HEK293 (cell line): ENCODE results near the gene PLIN5.

Experiments
- KLF7 ChIP-seq: fragments of 450-650 bp; formaldehyde crosslinking; IDR thresholded peaks from 2 replicates; pipeline ENCODE4 v1.5.1; 2016; ENCODE audit warnings: missing biosample characterization, missing genetic modification characterization, borderline replicate concordance
- KLF8 ChIP-seq: fragments of 450-650 bp; formaldehyde crosslinking; IDR thresholded peaks from 2 replicates; pipeline ENCODE4 v1.5.1; 2016; ENCODE audit warnings: missing biosample characterization, missing genetic modification characterization
- PRDM2 ChIP-seq: fragments of 450-650 bp; formaldehyde crosslinking; IDR thresholded peaks from 2 replicates; pipeline ENCODE4 v1.5.1; 2016; ENCODE audit warnings: missing biosample characterization, missing genetic modification characterization, borderline replicate concordance
- SCRT2 ChIP-seq: fragments of 450-650 bp; formaldehyde crosslinking; IDR thresholded peaks from 2 replicates; pipeline ENCODE4 v1.5.1; 2016; ENCODE audit warnings: missing biosample characterization, missing genetic modification characterization
- SP2 ChIP-seq: fragments of 450-650 bp; formaldehyde crosslinking; IDR thresholded peaks from 2 replicates; pipeline ENCODE4 v1.5.1; 2016; ENCODE audit warnings: missing biosample characterization, missing genetic modification characterization
- SP3 ChIP-seq: fragments of 450-650 bp; formaldehyde crosslinking; IDR thresholded peaks from 2 replicates; pipeline ENCODE4 v1.5.1; 2016; ENCODE audit warnings: missing biosample characterization, missing genetic modification characterization
- ZBTB7A ChIP-seq: fragments of 450-650 bp; formaldehyde crosslinking; IDR thresholded peaks from 2 replicates; pipeline ENCODE4 v1.5.1; 2016; ENCODE audit warnings: low read depth, missing biosample characterization, missing genetic modification characterization
- ZNF221 ChIP-seq: fragments of 450-650 bp; formaldehyde crosslinking; IDR thresholded peaks from 2 replicates; pipeline ENCODE4 v1.5.1; 2017; ENCODE audit warnings: missing biosample characterization, missing genetic modification characterization, borderline replicate concordance
- ZNF24 ChIP-seq: fragments of 450-650 bp; formaldehyde crosslinking; IDR thresholded peaks from 2 replicates; pipeline ENCODE4 v1.5.1; 2016; ENCODE audit warnings: missing biosample characterization, missing genetic modification characterization
- ZNF350 ChIP-seq: fragments of 450-650 bp; formaldehyde crosslinking; IDR thresholded peaks from 2 replicates; pipeline ENCODE4 v1.5.0; 2017; ENCODE audit warnings: missing biosample characterization, mild to moderate bottlenecking, missing genetic modification characterization
- ZNF426 ChIP-seq: fragments of 450-650 bp; formaldehyde crosslinking; IDR thresholded peaks from 2 replicates; pipeline ENCODE4 v1.5.1; 2017; ENCODE audit warnings: missing biosample characterization, missing genetic modification characterization, mild to moderate bottlenecking, inconsistent platforms, moderate library complexity
- ZNF433 ChIP-seq: fragments of 450-650 bp; formaldehyde crosslinking; IDR thresholded peaks from 2 replicates; pipeline ENCODE4 v1.5.1; 2016; ENCODE audit warnings: missing biosample characterization, missing genetic modification characterization, low read depth
- ZNF48 ChIP-seq: fragments of 450-650 bp; formaldehyde crosslinking; IDR thresholded peaks from 2 replicates; pipeline ENCODE4 v1.5.1; 2016; ENCODE audit warnings: missing biosample characterization, missing genetic modification characterization
- ZNF518A ChIP-seq: fragments of 450-650 bp; formaldehyde crosslinking; conservative IDR thresholded peaks from 2 replicates; pipeline ENCODE4 v1.5.1; 2016; ENCODE audit warnings: low read depth, missing biosample characterization, missing genetic modification characterization
- ZNF585B ChIP-seq: fragments of 450-650 bp; formaldehyde crosslinking; IDR thresholded peaks from 2 replicates; pipeline ENCODE4 v1.5.1; 2016; ENCODE audit warnings: missing biosample characterization, missing genetic modification characterization
- ZNF621 ChIP-seq: fragments of 450-650 bp; formaldehyde crosslinking; IDR thresholded peaks from 2 replicates; pipeline ENCODE4 v1.5.1; 2017; ENCODE audit warnings: missing biosample characterization, missing genetic modification characterization
- ZNF701 ChIP-seq: fragments of 450-650 bp; formaldehyde crosslinking; IDR thresholded peaks from 2 replicates; pipeline ENCODE4 v1.5.1; 2016; ENCODE audit warnings: missing biosample characterization, missing genetic modification characterization
- ZNF76 ChIP-seq: fragments of 450-650 bp; formaldehyde crosslinking; IDR thresholded peaks from 2 replicates; pipeline ENCODE4; 2016; ENCODE audit warnings: low read depth, missing biosample characterization, missing genetic modification characterization, borderline replicate concordance
- ZSCAN30 ChIP-seq: fragments of 450-650 bp; IDR thresholded peaks from 2 replicates; pipeline ENCODE4 v1.5.1; 2018; ENCODE audit warnings: missing biosample characterization, mild to moderate bottlenecking, missing genetic modification characterization, moderate library complexity
- TF ChIP-seq, protein P1 (sequence below): fragments of 450-650 bp; formaldehyde crosslinking; IDR thresholded peaks from 2 replicates; pipeline ENCODE4 v1.5.1; 2016; ENCODE audit warnings: missing biosample characterization, missing genetic modification characterization
- TF ChIP-seq, protein P2 (sequence below): fragments of 450-650 bp; formaldehyde crosslinking; optimal IDR thresholded peaks from 2 replicates; pipeline ENCODE3; 2016; ENCODE audit warnings: missing biosample characterization, mild to moderate bottlenecking, missing genetic modification characterization
- TF ChIP-seq, protein P3 (sequence below): fragments of 450-650 bp; formaldehyde crosslinking; IDR thresholded peaks from 2 replicates; pipeline ENCODE4 v1.5.1; 2016; ENCODE audit warnings: missing biosample characterization, missing genetic modification characterization

Gene PLIN5

DNA sequence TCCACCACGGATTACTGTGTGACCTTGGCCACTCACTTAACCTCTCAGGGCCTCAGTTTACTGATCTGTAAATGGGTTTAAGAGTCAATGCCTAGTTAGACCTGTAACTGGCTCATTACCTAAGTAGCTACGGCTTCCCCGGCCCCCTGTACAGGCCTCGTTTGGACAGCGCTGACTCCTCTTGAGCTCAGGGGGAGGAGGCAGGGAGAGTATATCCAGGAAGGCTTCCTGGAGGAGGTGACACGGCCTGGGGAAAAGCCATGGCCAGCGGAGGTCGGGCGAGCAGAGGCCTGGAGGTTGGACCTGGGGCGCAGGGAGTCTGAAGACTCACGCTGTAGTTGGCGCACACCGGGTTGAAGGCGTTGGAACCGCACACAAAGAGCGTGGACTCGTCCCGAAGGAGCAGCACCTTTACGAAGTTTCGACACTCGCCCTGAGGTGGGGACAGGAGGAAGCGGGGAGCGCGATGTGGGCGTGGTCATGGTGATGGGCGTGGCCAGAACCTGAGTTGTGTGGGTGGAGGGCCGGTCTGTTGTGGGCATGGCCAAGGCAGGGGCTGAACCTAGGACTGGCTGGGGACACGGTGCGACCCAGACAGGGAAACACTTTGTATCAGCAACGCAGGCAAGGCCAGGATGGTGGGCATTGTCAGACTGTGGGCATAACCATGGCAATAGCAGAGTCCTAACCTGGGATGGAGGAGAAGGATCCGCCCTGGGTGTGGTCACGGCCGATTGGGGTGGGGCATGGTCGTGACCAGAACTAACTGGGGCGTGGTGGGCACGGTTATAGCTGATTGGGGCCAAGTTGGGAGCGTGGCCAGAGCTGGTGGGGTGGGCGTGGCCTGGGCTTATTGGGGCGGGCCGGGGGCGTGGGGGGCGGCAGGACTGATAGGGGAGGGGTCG, 20.9 kb upstream of the PLIN5 start (continued):
- TF ChIP-seq ZNF518A (tag by site-specific recombination) = no peak
- TF ChIP-seq ZSCAN30 = no peak
- no peak for TF ChIP-seq ZNF48 (tag by site-specific recombination)
- TF ChIP-seq SCRT2 = no peak
- no peak for TF ChIP-seq ZBTB7A (tag by site-specific recombination)
- TF ChIP-seq, protein P1, sequence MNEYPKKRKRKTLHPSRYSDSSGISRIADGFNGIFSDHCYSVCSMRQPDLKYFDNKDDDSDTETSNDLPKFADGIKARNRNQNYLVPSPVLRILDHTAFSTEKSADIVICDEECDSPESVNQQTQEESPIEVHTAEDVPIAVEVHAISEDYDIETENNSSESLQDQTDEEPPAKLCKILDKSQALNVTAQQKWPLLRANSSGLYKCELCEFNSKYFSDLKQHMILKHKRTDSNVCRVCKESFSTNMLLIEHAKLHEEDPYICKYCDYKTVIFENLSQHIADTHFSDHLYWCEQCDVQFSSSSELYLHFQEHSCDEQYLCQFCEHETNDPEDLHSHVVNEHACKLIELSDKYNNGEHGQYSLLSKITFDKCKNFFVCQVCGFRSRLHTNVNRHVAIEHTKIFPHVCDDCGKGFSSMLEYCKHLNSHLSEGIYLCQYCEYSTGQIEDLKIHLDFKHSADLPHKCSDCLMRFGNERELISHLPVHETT = no peak
- TF ChIP-seq ZNF585B (tag by site-specific recombination) = no peak
- no peak for TF ChIP-seq ZNF621 (tag by site-specific recombination)
- no peak for TF ChIP-seq SP3 (tag by site-specific recombination)
- no peak for TF ChIP-seq ZNF221 (tag by site-specific recombination)
- TF ChIP-seq ZNF76 (tag by site-specific recombination) = no peak
- no peak for TF ChIP-seq KLF7 (tag by site-specific recombination)
- TF ChIP-seq, protein P2, sequence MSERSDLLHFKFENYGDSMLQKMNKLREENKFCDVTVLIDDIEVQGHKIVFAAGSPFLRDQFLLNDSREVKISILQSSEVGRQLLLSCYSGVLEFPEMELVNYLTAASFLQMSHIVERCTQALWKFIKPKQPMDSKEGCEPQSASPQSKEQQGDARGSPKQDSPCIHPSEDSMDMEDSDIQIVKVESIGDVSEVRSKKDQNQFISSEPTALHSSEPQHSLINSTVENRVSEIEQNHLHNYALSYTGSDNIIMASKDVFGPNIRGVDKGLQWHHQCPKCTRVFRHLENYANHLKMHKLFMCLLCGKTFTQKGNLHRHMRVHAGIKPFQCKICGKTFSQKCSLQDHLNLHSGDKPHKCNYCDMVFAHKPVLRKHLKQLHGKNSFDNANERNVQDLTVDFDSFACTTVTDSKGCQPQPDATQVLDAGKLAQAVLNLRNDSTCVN (tag by site-specific recombination) = peak; percentile 8
- no peak for TF ChIP-seq ZNF433
- TF ChIP-seq ZNF24 = no peak
- no peak for TF ChIP-seq ZNF426
- TF ChIP-seq ZNF701 = no peak
- peak; percentile 36; the same call in 1 of the 2 replicates for TF ChIP-seq SP2 (tag by site-specific recombination)
- TF ChIP-seq ZNF350 (tag by site-specific recombination) = no peak
- peak; percentile 59 for TF ChIP-seq KLF8
- TF ChIP-seq, protein P3, sequence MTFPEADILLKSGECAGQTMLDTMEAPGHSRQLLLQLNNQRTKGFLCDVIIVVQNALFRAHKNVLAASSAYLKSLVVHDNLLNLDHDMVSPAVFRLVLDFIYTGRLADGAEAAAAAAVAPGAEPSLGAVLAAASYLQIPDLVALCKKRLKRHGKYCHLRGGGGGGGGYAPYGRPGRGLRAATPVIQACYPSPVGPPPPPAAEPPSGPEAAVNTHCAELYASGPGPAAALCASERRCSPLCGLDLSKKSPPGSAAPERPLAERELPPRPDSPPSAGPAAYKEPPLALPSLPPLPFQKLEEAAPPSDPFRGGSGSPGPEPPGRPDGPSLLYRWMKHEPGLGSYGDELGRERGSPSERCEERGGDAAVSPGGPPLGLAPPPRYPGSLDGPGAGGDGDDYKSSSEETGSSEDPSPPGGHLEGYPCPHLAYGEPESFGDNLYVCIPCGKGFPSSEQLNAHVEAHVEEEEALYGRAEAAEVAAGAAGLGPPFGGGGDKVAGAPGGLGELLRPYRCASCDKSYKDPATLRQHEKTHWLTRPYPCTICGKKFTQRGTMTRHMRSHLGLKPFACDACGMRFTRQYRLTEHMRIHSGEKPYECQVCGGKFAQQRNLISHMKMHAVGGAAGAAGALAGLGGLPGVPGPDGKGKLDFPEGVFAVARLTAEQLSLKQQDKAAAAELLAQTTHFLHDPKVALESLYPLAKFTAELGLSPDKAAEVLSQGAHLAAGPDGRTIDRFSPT (tag by site-specific recombination) = peak; percentile 73
- no peak for TF ChIP-seq PRDM2 (tag by site-specific recombination)
